ENCODE results near the gene KATNBL1. TPM values are rescaled to one million over a fixed set of nuclear protein-coding genes. Genes with fewer than 3 reads are reported as not detected.

Gene KATNBL1
- total and polyA plus RNA-seq, 9 of the 15 experiments (the other 6 are each of a cell fraction or from before 2014, with no cell fraction given), result 6.6 to 46.0 (median 24.0) TPM

DNA sequence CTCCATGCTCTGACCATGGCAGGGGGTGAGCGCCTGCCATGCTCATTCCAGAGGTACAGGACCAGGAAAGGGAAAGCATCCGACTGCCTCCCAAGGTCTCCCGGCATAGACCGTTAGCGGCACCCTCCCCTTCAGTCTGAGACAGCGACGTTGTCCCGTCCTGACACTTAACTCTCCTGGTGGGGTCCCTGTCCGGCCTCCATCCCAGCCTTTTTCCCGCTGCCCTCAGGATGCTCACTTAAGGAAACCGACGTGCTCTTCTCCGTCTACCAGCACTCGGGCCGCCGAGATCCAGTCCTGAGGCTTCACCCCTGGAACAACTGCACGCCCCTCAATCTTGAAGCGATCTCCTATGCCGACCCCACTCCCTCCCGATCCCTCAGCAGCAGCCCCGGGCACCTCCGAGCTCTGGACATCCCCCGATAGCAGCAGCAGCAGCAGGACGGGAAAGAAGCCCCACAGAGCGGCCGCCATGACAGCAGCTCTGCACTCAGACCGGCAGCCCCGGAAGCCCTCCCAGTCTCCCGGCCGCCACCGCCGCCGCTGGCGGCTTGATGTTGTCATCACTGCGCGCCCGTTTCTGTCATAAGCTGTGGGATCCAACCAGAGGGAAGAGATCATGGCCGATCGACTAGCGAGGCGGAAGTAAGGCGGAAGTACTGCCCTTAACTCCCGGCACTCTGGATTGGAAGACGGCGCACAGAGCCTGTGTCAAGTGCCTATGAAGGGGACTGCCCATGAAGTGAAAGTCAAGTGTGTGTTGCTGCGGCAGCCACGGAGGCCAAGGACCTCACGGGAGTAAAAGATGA is 108.3 kb downstream of the KATNBL1 start, which contains the start of the genes EMC7 and PGBD4 (continued):
- TF ChIP-seq, protein P1, sequence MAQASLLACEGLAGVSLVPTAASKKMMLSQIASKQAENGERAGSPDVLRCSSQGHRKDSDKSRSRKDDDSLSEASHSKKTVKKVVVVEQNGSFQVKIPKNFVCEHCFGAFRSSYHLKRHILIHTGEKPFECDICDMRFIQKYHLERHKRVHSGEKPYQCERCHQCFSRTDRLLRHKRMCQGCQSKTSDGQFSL (CRISPR knock-in tag; IDR thresholded peaks at IDR 0.05), result no peak
- TF ChIP-seq, protein P1 (tag; IDR thresholded peaks at IDR 0.05), result no peak
- TF ChIP-seq POLR3G (IDR thresholded peaks at IDR 0.05; ENCODE audit: extremely low read depth, insufficient read length, insufficient replicate concordance) (no peak), GTF2B (IDR thresholded peaks at IDR 0.05; ENCODE audit: extremely low read depth, insufficient read length) (no peak), PREB (CRISPR knock-in tag; IDR thresholded peaks at IDR 0.05) (no peak), ZNF584 (CRISPR knock-in tag; IDR thresholded peaks at IDR 0.05; ENCODE audit: low read depth) (no peak), PHB2 (IDR thresholded peaks at IDR 0.05; ENCODE audit: low read depth) (no peak), PTRF (tag; IDR thresholded peaks at IDR 0.05) (no peak), PHF8 (IDR thresholded peaks at IDR 0.05; ENCODE audit: borderline replicate concordance, low read length) (peak; percentile 98), ZNF41 (CRISPR knock-in tag; conservative IDR thresholded peaks at IDR 0.05) (no peak), MCM5 (IDR thresholded peaks at IDR 0.05; ENCODE audit: low read depth) (no peak), CREM (IDR thresholded peaks at IDR 0.05; ENCODE audit: low read depth) (peak; percentile 99), ZNF232 (CRISPR knock-in tag; IDR thresholded peaks at IDR 0.05) (no peak), TRIM28 (IDR thresholded peaks at IDR 0.05) (no peak), PRPF4 (IDR thresholded peaks at IDR 0.05; ENCODE audit: insufficient read depth, low read depth, low read length, poor library complexity, severe bottlenecking) (no peak), BRF1 (IDR thresholded peaks at IDR 0.05; ENCODE audit: borderline replicate concordance, extremely low read depth, insufficient read length) (no peak)
- TF ChIP-seq, protein P2, sequence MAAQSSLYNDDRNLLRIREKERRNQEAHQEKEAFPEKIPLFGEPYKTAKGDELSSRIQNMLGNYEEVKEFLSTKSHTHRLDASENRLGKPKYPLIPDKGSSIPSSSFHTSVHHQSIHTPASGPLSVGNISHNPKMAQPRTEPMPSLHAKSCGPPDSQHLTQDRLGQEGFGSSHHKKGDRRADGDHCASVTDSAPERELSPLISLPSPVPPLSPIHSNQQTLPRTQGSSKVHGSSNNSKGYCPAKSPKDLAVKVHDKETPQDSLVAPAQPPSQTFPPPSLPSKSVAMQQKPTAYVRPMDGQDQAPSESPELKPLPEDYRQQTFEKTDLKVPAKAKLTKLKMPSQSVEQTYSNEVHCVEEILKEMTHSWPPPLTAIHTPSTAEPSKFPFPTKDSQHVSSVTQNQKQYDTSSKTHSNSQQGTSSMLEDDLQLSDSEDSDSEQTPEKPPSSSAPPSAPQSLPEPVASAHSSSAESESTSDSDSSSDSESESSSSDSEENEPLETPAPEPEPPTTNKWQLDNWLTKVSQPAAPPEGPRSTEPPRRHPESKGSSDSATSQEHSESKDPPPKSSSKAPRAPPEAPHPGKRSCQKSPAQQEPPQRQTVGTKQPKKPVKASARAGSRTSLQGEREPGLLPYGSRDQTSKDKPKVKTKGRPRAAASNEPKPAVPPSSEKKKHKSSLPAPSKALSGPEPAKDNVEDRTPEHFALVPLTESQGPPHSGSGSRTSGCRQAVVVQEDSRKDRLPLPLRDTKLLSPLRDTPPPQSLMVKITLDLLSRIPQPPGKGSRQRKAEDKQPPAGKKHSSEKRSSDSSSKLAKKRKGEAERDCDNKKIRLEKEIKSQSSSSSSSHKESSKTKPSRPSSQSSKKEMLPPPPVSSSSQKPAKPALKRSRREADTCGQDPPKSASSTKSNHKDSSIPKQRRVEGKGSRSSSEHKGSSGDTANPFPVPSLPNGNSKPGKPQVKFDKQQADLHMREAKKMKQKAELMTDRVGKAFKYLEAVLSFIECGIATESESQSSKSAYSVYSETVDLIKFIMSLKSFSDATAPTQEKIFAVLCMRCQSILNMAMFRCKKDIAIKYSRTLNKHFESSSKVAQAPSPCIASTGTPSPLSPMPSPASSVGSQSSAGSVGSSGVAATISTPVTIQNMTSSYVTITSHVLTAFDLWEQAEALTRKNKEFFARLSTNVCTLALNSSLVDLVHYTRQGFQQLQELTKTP (IDR thresholded peaks at IDR 0.05; ENCODE audit: low read depth in 1 of 2, partially characterized antibody in 2 of 2), result peak; percentile 7 to 51
- TF ChIP-seq, protein P3, sequence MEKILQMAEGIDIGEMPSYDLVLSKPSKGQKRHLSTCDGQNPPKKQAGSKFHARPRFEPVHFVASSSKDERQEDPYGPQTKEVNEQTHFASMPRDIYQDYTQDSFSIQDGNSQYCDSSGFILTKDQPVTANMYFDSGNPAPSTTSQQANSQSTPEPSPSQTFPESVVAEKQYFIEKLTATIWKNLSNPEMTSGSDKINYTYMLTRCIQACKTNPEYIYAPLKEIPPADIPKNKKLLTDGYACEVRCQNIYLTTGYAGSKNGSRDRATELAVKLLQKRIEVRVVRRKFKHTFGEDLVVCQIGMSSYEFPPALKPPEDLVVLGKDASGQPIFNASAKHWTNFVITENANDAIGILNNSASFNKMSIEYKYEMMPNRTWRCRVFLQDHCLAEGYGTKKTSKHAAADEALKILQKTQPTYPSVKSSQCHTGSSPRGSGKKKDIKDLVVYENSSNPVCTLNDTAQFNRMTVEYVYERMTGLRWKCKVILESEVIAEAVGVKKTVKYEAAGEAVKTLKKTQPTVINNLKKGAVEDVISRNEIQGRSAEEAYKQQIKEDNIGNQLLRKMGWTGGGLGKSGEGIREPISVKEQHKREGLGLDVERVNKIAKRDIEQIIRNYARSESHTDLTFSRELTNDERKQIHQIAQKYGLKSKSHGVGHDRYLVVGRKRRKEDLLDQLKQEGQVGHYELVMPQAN (IDR thresholded peaks at IDR 0.05; ENCODE audit: borderline replicate concordance), result peak; percentile 79

Measured in K562 (cell line).